ENCODE results near the gene DTX3.
"Not testable (repeated sequence)": the region's sequence is repeated elsewhere in the genome, so short reads cannot be mapped to it uniquely, and the experiment has no call there.

The DTX3 gene

GRCh38 chr12:57607958-57608663 lies 3.5 kb downstream of the DTX3 start:
- no peak for DNase-seq (ENCODE audit: low read depth, low spot score)

- DNase-seq (ENCODE audit: low read depth, low spot score), result no peak
Observed at GRCh38 chr12:57609101-57609780, 4.6 kb downstream of the DTX3 start.

- no peak for DNase-seq (ENCODE audit: low read depth, low spot score)
Observed at GRCh38 chr12:57609781-57610553, 5.3 kb downstream of the DTX3 start.

- DNase-seq (ENCODE audit: low read depth, low spot score), result no peak
Observed at GRCh38 chr12:57610554-57611107, 6.0 kb downstream of the DTX3 start.

GRCh38 chr12:57611108-57611826 lies 6.6 kb downstream of the DTX3 start, which contains the start of gene ARHGEF25:
Gene ARHGEF25, plus strand, starts transcription at chr12:57611435. Its CDS starts 460 bp downstream, at chr12:57611895.
- no peak for DNase-seq (ENCODE audit: low read depth, low spot score)

GRCh38 chr12:57611827-57612710 lies 7.4 kb downstream of the DTX3 start:
- DNase-seq (ENCODE audit: low read depth, low spot score), result no peak

- no peak for DNase-seq (ENCODE audit: low read depth, low spot score)
Observed at GRCh38 chr12:57612711-57613426, 8.2 kb downstream of the DTX3 start.

GRCh38 chr12:57613427-57614109 lies 8.9 kb downstream of the DTX3 start:
- no peak for DNase-seq (ENCODE audit: low read depth, low spot score)

- no peak for DNase-seq (ENCODE audit: low read depth, low spot score)
Observed at GRCh38 chr12:57614178-57614947, 9.7 kb downstream of the DTX3 start.

GRCh38 chr12:57614948-57615500 lies 10.4 kb downstream of the DTX3 start:
- no peak for DNase-seq (ENCODE audit: low read depth, low spot score)

- no peak for DNase-seq (ENCODE audit: low read depth, low spot score)
Observed at GRCh38 chr12:57615637-57616036, 11.0 kb downstream of the DTX3 start.

GRCh38 chr12:57616383-57617101 lies 11.9 kb downstream of the DTX3 start:
- no peak for DNase-seq (ENCODE audit: low read depth, low spot score)

GRCh38 chr12:57617942-57618341 lies 13.3 kb downstream of the DTX3 start:
- DNase-seq (ENCODE audit: low read depth, low spot score), result no peak

- DNase-seq (ENCODE audit: low read depth, low spot score), result not testable (repeated sequence)
Observed at GRCh38 chr12:57618431-57618830, 13.8 kb downstream of the DTX3 start.

GRCh38 chr12:57618966-57619433 lies 14.4 kb downstream of the DTX3 start:
- DNase-seq (ENCODE audit: low read depth, low spot score), result no peak

- DNase-seq (ENCODE audit: low read depth, low spot score), result no peak
Observed at GRCh38 chr12:57619434-57620244, 15.0 kb downstream of the DTX3 start.

Measured in smooth muscle cell of the brain vasculature (primary cell).